ENCODE data around the gene PDE4D.

DNA sequence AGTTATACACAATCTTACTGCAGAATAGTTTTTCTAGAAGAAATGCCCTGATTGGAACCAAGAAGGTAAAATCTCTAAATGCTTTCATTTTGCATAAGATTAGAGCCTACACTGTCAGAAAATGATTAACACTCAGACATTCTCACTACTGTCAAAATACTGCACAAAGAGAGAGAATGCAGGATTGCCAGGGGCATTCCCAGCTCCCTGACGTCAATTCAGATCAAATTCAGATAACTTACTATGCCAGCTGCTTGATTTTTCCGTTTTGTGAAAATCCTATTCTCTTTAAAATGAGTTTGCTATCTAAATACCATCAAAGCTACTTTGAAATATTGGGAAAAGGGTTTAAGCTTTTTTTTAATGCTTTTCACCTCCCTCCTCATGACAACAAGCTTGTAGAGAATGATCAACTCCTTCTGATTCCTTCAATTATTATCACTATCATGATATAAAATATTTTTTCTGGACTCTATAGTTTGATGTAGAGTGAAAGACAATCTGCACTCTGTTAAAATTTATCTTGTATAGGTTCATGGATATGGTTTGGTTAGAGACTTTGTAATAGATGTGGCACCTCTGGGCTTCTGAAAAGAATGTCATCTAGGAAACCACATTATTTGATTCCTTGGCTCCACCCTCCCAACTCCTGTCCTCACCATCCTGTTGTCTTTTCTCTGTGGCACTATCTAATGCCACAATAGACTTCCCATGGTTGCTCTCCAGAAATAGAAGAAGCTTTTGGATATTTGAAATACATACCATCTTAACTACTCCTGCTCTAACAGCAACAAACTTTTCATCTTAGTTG lies 407.7 kb downstream of the PDE4D start:
- TF ChIP-seq, protein P1, sequence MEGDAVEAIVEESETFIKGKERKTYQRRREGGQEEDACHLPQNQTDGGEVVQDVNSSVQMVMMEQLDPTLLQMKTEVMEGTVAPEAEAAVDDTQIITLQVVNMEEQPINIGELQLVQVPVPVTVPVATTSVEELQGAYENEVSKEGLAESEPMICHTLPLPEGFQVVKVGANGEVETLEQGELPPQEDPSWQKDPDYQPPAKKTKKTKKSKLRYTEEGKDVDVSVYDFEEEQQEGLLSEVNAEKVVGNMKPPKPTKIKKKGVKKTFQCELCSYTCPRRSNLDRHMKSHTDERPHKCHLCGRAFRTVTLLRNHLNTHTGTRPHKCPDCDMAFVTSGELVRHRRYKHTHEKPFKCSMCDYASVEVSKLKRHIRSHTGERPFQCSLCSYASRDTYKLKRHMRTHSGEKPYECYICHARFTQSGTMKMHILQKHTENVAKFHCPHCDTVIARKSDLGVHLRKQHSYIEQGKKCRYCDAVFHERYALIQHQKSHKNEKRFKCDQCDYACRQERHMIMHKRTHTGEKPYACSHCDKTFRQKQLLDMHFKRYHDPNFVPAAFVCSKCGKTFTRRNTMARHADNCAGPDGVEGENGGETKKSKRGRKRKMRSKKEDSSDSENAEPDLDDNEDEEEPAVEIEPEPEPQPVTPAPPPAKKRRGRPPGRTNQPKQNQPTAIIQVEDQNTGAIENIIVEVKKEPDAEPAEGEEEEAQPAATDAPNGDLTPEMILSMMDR (optimal IDR thresholded peaks at IDR 0.05 in 1 of 3, IDR thresholded peaks at IDR 0.05 in 1 of 3, conservative IDR thresholded peaks at IDR 0.05 in 1 of 3; ENCODE audit: extremely low read depth in 1 of 3, insufficient read depth in 2 of 3, low read length in 3 of 3), result no peak
- no peak for TF ChIP-seq EZH2 (IDR thresholded peaks at IDR 0.05; ENCODE audit: low read length)
